IgD-negative memory B cell (primary cell): ENCODE results near the gene FCN1. TPM values are rescaled to one million over a fixed set of nuclear protein-coding genes. Genes with fewer than 3 reads are reported as not detected.

Experiments used
- H3K27ac Mint-ChIP-seq, 3 donors: one replicate each; pipeline ENCODE4 v1.8.0; 2020 to 2022; ENCODE audit warnings: mild to moderate bottlenecking in 3 of 3, mixed read lengths in 3 of 3, moderate library complexity in 1 of 3
- H3K27me3 Mint-ChIP-seq: one replicate; pipeline ENCODE4 v1.8.0; 2021; ENCODE audit warnings: mixed read lengths
- H3K36me3 Mint-ChIP-seq: one replicate; pipeline ENCODE4 v1.8.0; 2020; ENCODE audit warnings: mild to moderate bottlenecking, mixed read lengths
- H3K4me1 Mint-ChIP-seq, 3 donors: one replicate each; pipeline ENCODE4 v1.8.0; 2020 to 2022; ENCODE audit warnings: mixed read lengths in 3 of 3, mild to moderate bottlenecking in 1 of 3
- H3K4me3 Mint-ChIP-seq, 4 donors: one replicate each; pipeline ENCODE4 v1.8.0; 2020 to 2022; ENCODE audit warnings: mild to moderate bottlenecking in 4 of 4, mixed read lengths in 4 of 4, moderate library complexity in 3 of 4
- H3K9me3 Mint-ChIP-seq, 3 donors: one replicate each; pipeline ENCODE4 v1.8.0; 2020 to 2021; ENCODE audit warnings: mixed read lengths in 3 of 3, mild to moderate bottlenecking in 1 of 3
- polyA plus RNA-seq: library from polyadenylated mRNA; unstranded; fragments of 300-500 nt; fragmentation: Illumina TruSeq; gene quantifications from one replicate; pipeline ENCODE4 v1.2.3, GENCODE V29; 2021

FCN1 gene
- polyA plus RNA-seq, 1 donor from 2014 or later = 9.5 TPM

DNA sequence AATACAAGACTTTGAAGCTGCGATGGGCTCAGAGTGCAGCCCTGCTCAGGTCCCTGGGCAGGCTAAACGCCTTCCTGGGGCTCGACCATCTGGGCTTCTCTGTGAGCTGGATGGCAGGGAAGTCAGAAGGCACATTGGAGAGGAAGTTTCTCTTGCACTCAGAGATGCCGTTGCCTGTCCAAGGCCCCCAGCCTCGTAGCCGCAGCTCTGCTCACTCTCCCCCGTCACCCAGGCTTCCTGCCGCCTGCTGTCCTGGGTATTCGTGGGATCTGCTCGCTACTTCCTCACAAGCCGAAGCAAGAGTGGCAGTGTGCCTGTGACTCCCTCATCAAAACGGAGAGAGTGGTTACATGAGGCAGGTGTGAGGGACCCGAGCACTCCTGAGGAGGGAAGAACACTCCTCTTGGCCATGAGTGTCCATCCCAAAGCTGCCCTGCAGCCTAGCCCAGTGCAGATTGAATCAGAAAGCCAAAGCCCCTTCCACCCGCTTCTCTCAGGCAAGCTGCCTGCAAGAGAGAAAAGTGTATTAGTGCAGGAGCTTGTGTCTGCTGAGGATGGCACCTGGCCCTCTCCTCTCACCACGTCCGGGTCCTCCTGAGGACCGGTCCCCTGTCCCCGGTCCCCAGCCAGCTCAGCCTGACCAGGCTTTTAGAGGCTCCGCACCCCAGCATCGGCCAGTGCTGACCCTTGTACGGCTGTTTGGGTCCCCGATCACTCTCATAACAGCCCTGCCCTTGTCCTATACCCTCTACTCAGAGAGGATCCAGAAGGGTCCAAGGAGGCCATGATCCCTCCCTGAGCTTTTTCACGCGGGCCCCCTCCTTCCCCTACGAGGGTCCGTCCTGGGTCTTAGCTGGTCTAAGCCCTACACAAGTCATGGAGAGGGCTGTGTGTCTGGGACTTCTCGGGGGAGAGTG, 29.8 kb downstream of the FCN1 start:
- Mint-ChIP-seq H3K36me3 (no peaks in the 10 kb centered on the region), H3K27ac (no peak overlapping the region), H3K9me3 (no peaks in the 10 kb centered on the region), H3K4me1 (no peaks in the 10 kb centered on the region), H3K4me3 (no peak overlapping the region), H3K27me3 (peaks cover 17% of the 10 kb centered on the region)

- no peaks in the 10 kb centered on the region for H3K4me1 Mint-ChIP-seq
- no peak overlapping the region for H3K27ac Mint-ChIP-seq
- no peaks in the 10 kb centered on the region for H3K9me3 Mint-ChIP-seq
- H3K36me3 Mint-ChIP-seq = no peaks in the 10 kb centered on the region
- peaks cover 15% of the 10 kb centered on the region for H3K27me3 Mint-ChIP-seq
- H3K4me3 Mint-ChIP-seq = no peak overlapping the region
Observed at GRCh38 chr9:134887219-134887618, 30.5 kb downstream of the FCN1 start.

DNA sequence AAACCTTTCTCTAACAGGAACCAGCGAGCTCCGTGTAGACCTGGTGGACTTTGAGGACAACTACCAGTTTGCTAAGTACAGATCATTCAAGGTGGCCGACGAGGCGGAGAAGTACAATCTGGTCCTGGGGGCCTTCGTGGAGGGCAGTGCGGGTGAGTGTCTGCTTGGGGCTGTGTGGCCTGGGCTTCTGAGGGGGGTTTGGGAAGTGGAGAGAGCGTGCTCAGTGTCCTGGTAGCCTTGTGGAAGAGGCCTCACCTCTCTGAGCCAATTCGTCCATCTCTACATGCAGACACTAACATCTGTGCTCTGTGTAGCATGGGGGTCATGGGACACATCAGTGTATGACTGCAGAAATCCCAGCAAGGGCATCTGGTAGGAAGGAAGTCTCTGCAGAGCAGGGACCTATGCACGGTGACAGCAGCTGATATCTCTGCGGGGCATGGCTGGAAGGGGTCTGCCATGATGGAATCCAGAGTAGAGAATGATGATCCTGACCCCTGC, 31.2 kb downstream of the FCN1 start:
- Mint-ChIP-seq H3K9me3 (peaks cover 0 to 2% (median 0%) of the 10 kb centered on the region in 3 donors), H3K4me1 (no peaks in the 10 kb centered on the region), H3K27ac (no peak overlapping the region), H3K27me3 (peaks cover 15% of the 10 kb centered on the region), H3K36me3 (no peaks in the 10 kb centered on the region), H3K4me3 (no peak overlapping the region)

DNA sequence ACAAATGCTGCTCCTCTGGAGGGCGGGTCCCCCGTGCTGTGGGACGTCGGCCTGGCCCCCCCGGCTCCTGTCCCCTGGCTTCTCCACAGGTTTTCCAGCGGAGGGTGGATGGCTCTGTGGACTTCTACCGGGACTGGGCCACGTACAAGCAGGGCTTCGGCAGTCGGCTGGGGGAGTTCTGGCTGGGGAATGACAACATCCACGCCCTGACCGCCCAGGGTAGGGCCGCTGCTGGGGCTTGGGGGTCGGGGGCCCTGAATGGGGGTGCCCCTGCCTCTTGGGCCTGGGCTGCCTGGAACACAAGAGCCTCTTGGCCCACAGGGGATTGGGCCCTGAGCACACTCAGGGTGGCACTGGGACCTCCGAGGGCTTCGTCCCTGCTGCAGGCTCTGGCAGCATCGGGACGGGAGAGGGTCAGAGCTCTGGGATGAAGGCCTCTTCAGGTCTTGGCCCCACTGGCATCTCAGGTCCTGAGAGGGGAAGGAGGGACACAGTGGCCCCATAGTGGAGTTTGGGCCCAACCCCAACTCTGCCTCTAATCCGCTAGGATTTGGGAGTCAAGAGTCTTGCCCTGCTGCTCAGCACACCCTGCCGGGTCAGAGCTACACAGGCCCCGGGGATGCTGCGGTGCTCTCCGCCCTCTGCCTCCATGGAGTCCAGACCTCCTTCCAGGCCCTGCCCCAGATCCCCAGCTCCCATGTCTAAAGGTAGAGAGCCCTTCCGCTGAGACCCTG, 31.9 kb downstream of the FCN1 start:
- no peaks in the 10 kb centered on the region for H3K4me1 Mint-ChIP-seq
- no peaks in the 10 kb centered on the region for H3K36me3 Mint-ChIP-seq
- H3K4me3 Mint-ChIP-seq = no peak overlapping the region
- no peak overlapping the region for H3K27ac Mint-ChIP-seq
- peaks cover 0 to 2% (median 0%) of the 10 kb centered on the region in 3 donors for H3K9me3 Mint-ChIP-seq
- peaks cover 10% of the 10 kb centered on the region for H3K27me3 Mint-ChIP-seq

- H3K27me3 Mint-ChIP-seq = peaks cover 9% of the 10 kb centered on the region
- no peak overlapping the region for H3K27ac Mint-ChIP-seq
- H3K4me3 Mint-ChIP-seq = no peak overlapping the region
- no peaks in the 10 kb centered on the region for H3K4me1 Mint-ChIP-seq
- no peaks in the 10 kb centered on the region for H3K36me3 Mint-ChIP-seq
- peaks cover 0 to 2% (median 0%) of the 10 kb centered on the region in 3 donors for H3K9me3 Mint-ChIP-seq
Observed at GRCh38 chr9:134885001-134885678, 32.6 kb downstream of the FCN1 start.

DNA sequence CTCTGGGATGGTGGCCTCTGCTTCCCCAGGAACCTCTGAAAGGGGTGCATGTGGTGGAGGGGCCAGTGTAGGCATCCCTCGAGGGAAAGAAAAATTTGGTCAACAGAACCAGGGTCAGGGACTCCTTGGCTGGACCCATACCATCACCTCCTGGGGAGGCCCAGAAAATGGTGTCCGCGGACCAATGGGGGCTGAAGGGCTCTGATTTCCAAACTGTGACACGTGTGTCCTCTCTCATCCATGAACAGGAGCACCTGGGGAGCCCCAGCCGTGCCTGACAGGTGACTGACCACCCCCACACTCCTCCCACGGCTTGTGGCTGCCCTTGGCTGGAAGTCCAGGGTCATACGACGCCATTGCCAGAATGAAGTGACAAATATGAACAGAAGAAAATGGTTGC, 33.2 kb downstream of the FCN1 start:
- Mint-ChIP-seq H3K36me3 (no peaks in the 10 kb centered on the region), H3K9me3 (peaks cover 0 to 2% (median 0%) of the 10 kb centered on the region in 3 donors), H3K4me3 (no peak overlapping the region), H3K27me3 (peaks cover 14% of the 10 kb centered on the region), H3K27ac (no peak overlapping the region), H3K4me1 (no peaks in the 10 kb centered on the region)

GRCh38 chr9:134883040-134883782, 34.5 kb downstream of the FCN1 start:
- Mint-ChIP-seq H3K4me3 (no peak overlapping the region), H3K27me3 (peaks cover 12% of the 10 kb centered on the region), H3K4me1 (no peaks in the 10 kb centered on the region), H3K9me3 (peaks cover 0 to 2% (median 0%) of the 10 kb centered on the region in 3 donors), H3K27ac (no peak overlapping the region), H3K36me3 (no peaks in the 10 kb centered on the region)

GRCh38 chr9:134882204-134882785, 35.4 kb downstream of the FCN1 start:
- H3K9me3 Mint-ChIP-seq = peaks cover 0 to 2% (median 0%) of the 10 kb centered on the region in 3 donors
- no peaks in the 10 kb centered on the region for H3K36me3 Mint-ChIP-seq
- H3K27me3 Mint-ChIP-seq = peaks cover 10% of the 10 kb centered on the region
- no peaks in the 10 kb centered on the region for H3K4me1 Mint-ChIP-seq
- no peak overlapping the region for H3K27ac Mint-ChIP-seq
- H3K4me3 Mint-ChIP-seq = no peak overlapping the region

DNA sequence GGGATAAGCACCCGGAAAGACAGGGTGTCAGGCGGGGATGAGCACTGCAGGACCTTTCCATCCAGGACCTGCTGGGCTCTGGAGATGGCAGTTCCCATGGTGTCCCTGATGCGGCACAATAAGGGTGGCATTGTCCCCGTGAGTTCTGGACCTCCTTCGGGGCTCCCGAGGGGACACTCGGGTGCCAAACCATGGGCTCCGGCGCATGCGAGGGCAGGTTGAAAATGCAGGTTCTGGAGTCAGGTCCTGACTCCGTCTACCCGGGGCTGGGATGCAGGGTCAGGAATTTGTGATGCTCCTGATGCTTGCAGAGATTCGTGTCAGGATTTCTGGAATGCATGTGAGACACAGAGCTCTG, 36.4 kb downstream of the FCN1 start:
- H3K4me3 Mint-ChIP-seq = no peak overlapping the region
- peaks cover 0 to 2% (median 0%) of the 10 kb centered on the region in 3 donors for H3K9me3 Mint-ChIP-seq
- no peaks in the 10 kb centered on the region for H3K4me1 Mint-ChIP-seq
- peaks cover 7% of the 10 kb centered on the region for H3K27me3 Mint-ChIP-seq
- no peaks in the 10 kb centered on the region for H3K36me3 Mint-ChIP-seq
- H3K27ac Mint-ChIP-seq = no peak overlapping the region

DNA sequence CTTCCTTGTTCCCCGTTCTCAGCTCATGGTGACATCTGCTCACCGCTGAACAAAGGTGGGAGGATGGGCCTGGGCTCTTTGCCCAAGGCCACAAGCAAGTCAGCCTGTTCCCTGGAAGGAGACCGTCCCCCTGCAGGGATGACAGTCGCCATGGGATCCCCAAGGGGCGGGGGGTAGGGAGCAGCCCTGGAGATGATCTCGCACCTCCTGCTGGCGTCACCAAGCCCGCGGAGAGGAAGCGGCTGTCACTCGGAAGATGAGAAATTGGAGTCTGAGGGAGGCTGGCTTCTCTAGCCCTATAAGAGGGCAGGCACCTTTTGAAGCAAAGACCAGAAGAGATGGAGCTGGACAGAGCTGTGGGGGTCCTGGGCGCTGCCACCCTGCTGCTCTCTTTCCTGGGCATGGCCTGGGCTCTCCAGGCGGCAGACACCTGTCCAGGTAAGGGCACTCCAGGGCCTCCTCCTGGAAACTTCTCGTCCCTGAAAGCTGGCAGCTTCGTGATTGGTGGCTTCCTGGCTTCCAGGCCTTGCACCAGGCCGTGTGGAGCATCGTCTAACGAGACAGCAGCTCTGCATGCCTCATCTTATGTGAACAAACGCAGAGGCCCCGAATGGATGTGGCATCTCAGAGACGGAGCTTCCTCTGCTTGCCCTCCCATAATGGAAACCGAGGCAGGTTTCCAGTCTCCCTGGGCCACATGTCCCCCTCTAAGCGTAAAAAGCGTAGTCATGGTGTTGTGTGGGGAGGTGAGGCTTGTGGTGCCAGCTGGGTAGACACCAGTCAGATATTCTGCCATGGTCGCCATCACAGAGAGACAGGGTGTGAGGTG, 37.0 kb downstream of the FCN1 start, which contains the start of gene FCN2:
Gene FCN2 (plus strand): TSS at position 327 of the 829 bp plus-strand sequence. CDS start 12 bp downstream, at position 339.
- H3K36me3 Mint-ChIP-seq = no peaks in the 10 kb centered on the region
- no peak within 1 kb of the TSS for H3K27ac Mint-ChIP-seq
- no peak within 1 kb of the TSS for H3K4me3 Mint-ChIP-seq
- H3K27me3 Mint-ChIP-seq = peaks cover 5% of the 10 kb centered on the region
- peaks cover 0 to 2% (median 0%) of the 10 kb centered on the region in 3 donors for H3K9me3 Mint-ChIP-seq
- no peaks in the 10 kb centered on the region for H3K4me1 Mint-ChIP-seq

DNA sequence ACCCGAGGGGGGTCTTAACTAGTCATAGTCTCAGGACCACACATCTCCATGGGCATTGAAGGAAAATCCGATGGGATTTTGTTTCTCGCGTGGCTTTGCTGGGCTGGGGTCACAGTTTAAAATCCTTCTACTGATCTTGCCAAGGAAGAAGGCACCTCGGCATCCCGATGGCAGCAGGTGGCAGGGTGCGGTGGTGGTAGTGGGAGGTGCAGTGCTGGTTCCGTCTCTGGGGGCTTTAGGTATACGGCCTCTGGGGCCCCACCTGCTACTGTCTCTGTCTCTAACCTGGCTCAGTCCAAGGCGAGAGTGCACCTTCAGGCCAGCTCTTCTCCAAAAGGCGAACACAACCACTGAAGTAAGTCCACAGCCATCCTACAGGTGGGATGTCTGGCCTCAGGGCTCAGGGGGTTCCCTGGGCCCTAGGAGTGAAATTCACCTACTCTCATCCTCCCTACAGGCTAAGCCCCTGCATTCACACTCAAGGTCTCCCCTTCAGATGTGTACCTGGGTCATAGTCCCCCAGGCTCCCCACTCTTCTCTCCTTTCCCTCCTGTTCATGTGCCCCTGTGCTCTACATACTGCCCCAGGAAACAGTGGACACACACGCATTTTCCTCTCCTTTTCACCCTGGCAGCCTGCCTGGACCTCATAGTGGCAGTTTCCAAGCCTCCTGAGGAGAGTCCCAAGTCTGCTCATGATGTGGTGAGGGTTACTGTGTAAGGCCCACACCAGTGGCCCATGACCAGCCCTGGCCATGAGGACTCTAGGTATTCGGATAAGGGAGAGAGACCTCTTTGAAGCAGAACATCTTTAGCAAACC, 37.8 kb downstream of the FCN1 start:
- Mint-ChIP-seq H3K9me3 (peaks cover 0 to 2% (median 0%) of the 10 kb centered on the region in 3 donors), H3K36me3 (no peaks in the 10 kb centered on the region), H3K27ac (no peak overlapping the region), H3K4me1 (no peaks in the 10 kb centered on the region), H3K4me3 (no peak overlapping the region), H3K27me3 (peaks cover 5% of the 10 kb centered on the region)

- peaks cover 0 to 2% (median 2%) of the 10 kb centered on the region in 3 donors for H3K9me3 Mint-ChIP-seq
- H3K4me3 Mint-ChIP-seq = no peak overlapping the region
- peaks cover 5% of the 10 kb centered on the region for H3K27me3 Mint-ChIP-seq
- H3K4me1 Mint-ChIP-seq = no peaks in the 10 kb centered on the region
- H3K27ac Mint-ChIP-seq = no peak overlapping the region
- H3K36me3 Mint-ChIP-seq = no peaks in the 10 kb centered on the region
Observed at GRCh38 chr9:134877541-134877940, 40.2 kb downstream of the FCN1 start.

- no peaks in the 10 kb centered on the region for H3K4me1 Mint-ChIP-seq
- H3K27ac Mint-ChIP-seq = no peak overlapping the region
- peaks cover 0 to 5% (median 3%) of the 10 kb centered on the region in 3 donors for H3K9me3 Mint-ChIP-seq
- peak overlapping the region in 1 of 4 donors; percentile 14 for H3K4me3 Mint-ChIP-seq
- H3K36me3 Mint-ChIP-seq = peaks cover 1% of the 10 kb centered on the region
- H3K27me3 Mint-ChIP-seq = peaks cover 5% of the 10 kb centered on the region
Observed at GRCh38 chr9:134875371-134875770, 42.3 kb downstream of the FCN1 start.
